Heart left ventricle (tissue), 16 donors: Measurements from ENCODE around the gene KRTAP10-6. TPM values are rescaled to one million over a fixed set of nuclear protein-coding genes. Genes with fewer than 3 reads are reported as not detected.

Experiments
- ATAC-seq, 4 donors: fragments of 200-7000 bp; cut with Tn5 transposase; one replicate each; pipeline ENCODE4 v1.9.1; 2020 to 2022; ENCODE audit warnings: moderate library complexity in 4 of 4, mild to moderate bottlenecking in 3 of 4, moderate number of reproducible peaks in 1 of 4
- DNase-seq, 5 donors: peaks; one replicate each; pipeline ENCODE4 v3.0.0-alpha.2; 2020
- H3K27ac ChIP-seq, 12 donors: fragments of 200-600 bp; sonication (generic) in 4 of 12; one replicate each; pipeline versions ENCODE4 v1.5.0 to v1.8.0; 2016 to 2022; ENCODE audit warnings: mild to moderate bottlenecking in 2 of 12
- H3K27me3 ChIP-seq, 9 donors: fragments of 200-600 bp; sonication (generic) in 2 of 9; one replicate each; pipeline versions ENCODE4 v1.5.1 to v1.8.0; 2016 to 2022; ENCODE audit warnings: mild to moderate bottlenecking in 3 of 9
- H3K36me3 ChIP-seq, 9 donors: fragments of 200-600 bp; sonication (generic) in 2 of 9; one replicate each; pipeline versions ENCODE4 v1.5.0 to v1.8.0; 2018 to 2022; ENCODE audit warnings: mild to moderate bottlenecking in 2 of 9
- H3K4me1 ChIP-seq, 12 donors: fragments of 200-600 bp; sonication (generic) in 4 of 12; one replicate each; pipeline versions ENCODE4 v1.5.0 to v1.8.0; 2016 to 2022; ENCODE audit warnings: mild to moderate bottlenecking in 3 of 12
- H3K4me3 ChIP-seq, 12 donors: fragments of 200-600 bp; sonication (generic) in 4 of 12; one replicate each; pipeline versions ENCODE4 v1.5.0 to v1.8.0; 2017 to 2022; ENCODE audit warnings: mild to moderate bottlenecking in 9 of 12, moderate library complexity in 4 of 12
- H3K9me3 ChIP-seq, 12 donors: fragments of 200-600 bp; sonication (generic) in 4 of 12; one replicate each; pipeline versions ENCODE4 v1.5.0 to v1.8.0; 2016 to 2022; ENCODE audit warnings: mild to moderate bottlenecking in 1 of 12
- CTCF ChIP-seq, 12 donors: fragments of 200-600 bp; sonication (generic) in 4 of 12; IDR thresholded peaks; one replicate each; pipeline versions ENCODE4 v1.5.0 to v1.8.0; 2018 to 2022; ENCODE audit warnings: antibody characterized with exemption in 12 of 12, mild to moderate bottlenecking in 5 of 12
- POLR2A ChIP-seq, 2 donors: fragments of 450-650 bp; IDR thresholded peaks; one replicate each; pipeline ENCODE4 v1.6.1; 2017; ENCODE audit warnings: antibody characterized with exemption in 2 of 2, mild to moderate bottlenecking in 2 of 2, moderate library complexity in 2 of 2
- WGBS, 4 donors: extraction: QIAGEN DNeasy Blood & Tissue Kit in 2 of 4; methylation state at CpG; one replicate each; pipeline versions ENCODE4 v1.1.5 to v1.1.7; 2013 to 2018; 5-methylcytosine and 5-hydroxymethylcytosine counted together
- intact Hi-C, 10 donors: fragments of 100-400 bp; cut with DNase I; formaldehyde crosslinking; loops; one replicate each; pipeline versions ENCODE4 v1.11.1 to v1.14.2; 2022
- polyA plus RNA-seq, 2 donors: library from polyadenylated mRNA; stranded (reverse); fragments of 200-250 nt; gene quantifications; one replicate each; pipeline ENCODE4 v1.2.3, GENCODE V29; 2013
- total RNA-seq, 9 donors: library from RNA; depleted of rRNA in 2 of 9; stranded (reverse); fragments of >200 nt in 2 of 9; fragmentation: NEBNext Ultra II Directional in 3 of 9; extraction: Animal tissue kit (Norgen Biotek cat#: 25700) in 3 of 9; gene quantifications; one replicate each; pipeline versions ENCODE4 v1.1.0 to v1.2.4, GENCODE V29; 2016 to 2023
- donor health status: ischemic (EF 13 %, LVEDD 7.1; RV severe dilation, severe dysfunction).
- donor health status: healthy with polysubstance abuse.
- donor health status: DM: no; HTN: yes; CAD: no.
- donor health status: DM: no; HTN: no; CAD: no.
- donor health status: ischemic (EF 25% LVEDD 6.9; RV normal size, moderate dysfunction).
- donor health status: ischemic (EF 25% LVEDD 5.7; RV mildly dilated, moderate dysfunction).
- donor health status: healthy.
- donor health status: DM: yes; HTN: yes; CAD: no.
- donor health status: ischemic (EF 35%, LVEDD 5.7; RV mildly dilated, moderate dysfunction).
- donor health status: nonischemic (EF 11% LVEDD 7.7; RV severe dilation, severe dysfunction).
- donor health status: DM: yes; HTN: yes; CAD: no.
- donor health status: PGD.
- donor health status: ischemic (EF 29% LVEDD 5.4; RV normal size, mild dysfunction).
- donor health status: nonischemic (EF 23%, LVEDD 6.1; RV moderate dilation, normal function).

KRTAP10-6 gene
- total and polyA plus RNA-seq, 11 donors = not detected

GRCh38 chr21:44599264-44600029 lies 7.1 kb upstream of the KRTAP10-6 start:
- no peak for TF ChIP-seq CTCF (IDR thresholded peaks at IDR 0.05)
- TF ChIP-seq POLR2A (IDR thresholded peaks at IDR 0.05) = no peak
- DNase-seq (no peak), ATAC-seq (no peak)
- H3K27me3 ChIP-seq = peaks cover 0 to 24% (median 0%) of the 10 kb centered on the region in 9 donors
- peaks cover 0 to 5% (median 0%) of the 10 kb centered on the region in 12 donors for H3K9me3 ChIP-seq
- no peak overlapping the region for H3K4me3 ChIP-seq
- WGBS, 4 donors = 75 to 88% (median 78%) methylated on average over 8 of the region's 8 CpGs
- H3K27ac ChIP-seq = no peak overlapping the region
- H3K36me3 ChIP-seq = no peaks in the 10 kb centered on the region
- intact Hi-C loops = no loop called here
- no peaks in the 10 kb centered on the region for H3K4me1 ChIP-seq

- no peak overlapping the region for H3K4me3 ChIP-seq
- H3K9me3 ChIP-seq = peaks cover 0 to 5% (median 0%) of the 10 kb centered on the region in 12 donors
- peaks cover 0 to 6% (median 0%) of the 10 kb centered on the region in 12 donors for H3K4me1 ChIP-seq
- intact Hi-C loops = no loop called here
- peaks cover 0 to 22% (median 0%) of the 10 kb centered on the region in 9 donors for H3K27me3 ChIP-seq
- H3K27ac ChIP-seq = no peak overlapping the region
- 55 to 59% (median 55%) methylated on average over 11 of the region's 11 CpGs for WGBS, 4 donors
- ATAC-seq = no peak
- H3K36me3 ChIP-seq = no peaks in the 10 kb centered on the region
- no peak for DNase-seq
- no peak for TF ChIP-seq POLR2A (IDR thresholded peaks at IDR 0.05)
- TF ChIP-seq CTCF (IDR thresholded peaks at IDR 0.05) = no peak
Measured at GRCh38 chr21:44598061-44598460, 5.8 kb upstream of the KRTAP10-6 start.

- WGBS, 4 donors = 67 to 82% (median 78%) methylated on average over 9 of the region's 9 CpGs
- TF ChIP-seq POLR2A (IDR thresholded peaks at IDR 0.05) = no peak
- no peak for TF ChIP-seq CTCF (IDR thresholded peaks at IDR 0.05)
- no peak overlapping the region for H3K27ac ChIP-seq
- H3K4me3 ChIP-seq = no peak overlapping the region
- H3K36me3 ChIP-seq = no peaks in the 10 kb centered on the region
- H3K27me3 ChIP-seq = peaks cover 0 to 17% (median 0%) of the 10 kb centered on the region in 9 donors
- H3K4me1 ChIP-seq = peaks cover 0 to 9% (median 0%) of the 10 kb centered on the region in 12 donors
- H3K9me3 ChIP-seq = peaks cover 0 to 5% (median 0%) of the 10 kb centered on the region in 12 donors
- intact Hi-C loops = no loop called here
- no peak for ATAC-seq
- DNase-seq = no peak
Measured at GRCh38 chr21:44596068-44596725, 3.9 kb upstream of the KRTAP10-6 start.

DNA sequence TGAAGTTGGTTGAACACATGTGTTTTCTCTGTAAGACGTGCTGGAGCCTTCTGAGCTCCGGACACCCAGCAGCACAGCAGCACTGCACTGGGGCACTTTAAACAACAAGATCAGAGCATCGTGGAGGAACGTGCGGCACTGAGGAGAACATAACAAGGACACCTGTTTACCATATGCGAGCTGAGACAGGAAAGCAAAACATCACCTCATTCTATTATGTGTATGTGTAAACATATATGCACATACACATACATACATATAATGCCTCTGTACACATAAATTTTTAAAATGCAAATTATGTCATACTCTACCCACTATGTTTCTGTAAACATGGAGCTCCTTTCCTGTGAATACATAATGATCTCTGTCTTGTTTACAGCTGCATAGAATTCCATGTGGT lies 3.2 kb upstream of the KRTAP10-6 start:
- H3K4me3 ChIP-seq = no peak overlapping the region
- no peak overlapping the region for H3K27ac ChIP-seq
- DNase-seq (no peak), ATAC-seq (no peak)
- WGBS, 4 donors = 70 to 85% (median 81%) methylated on average over 6 of the region's 6 CpGs
- intact Hi-C loops = no loop called here
- H3K9me3 ChIP-seq = peaks cover 0 to 5% (median 0%) of the 10 kb centered on the region in 12 donors
- H3K4me1 ChIP-seq = peaks cover 0 to 9% (median 0%) of the 10 kb centered on the region in 12 donors
- TF ChIP-seq CTCF (IDR thresholded peaks at IDR 0.05) = no peak
- TF ChIP-seq POLR2A (IDR thresholded peaks at IDR 0.05) = no peak
- H3K27me3 ChIP-seq = peaks cover 0 to 17% (median 0%) of the 10 kb centered on the region in 9 donors
- H3K36me3 ChIP-seq = no peaks in the 10 kb centered on the region
